Smooth muscle cell (in vitro differentiated cells): ENCODE measurements around the gene MS4A6E. TPM values are rescaled to one million over a fixed set of nuclear protein-coding genes. Genes with fewer than 3 reads are reported as not detected.

ENCODE experiments used
- DNase-seq: peaks from one replicate; lab custom pipeline; 2025; ENCODE audit not compliant: unreplicated experiment; lab: John Stamatoyannopoulos, UW
- H2AFZ ChIP-seq: fragments of 200-600 bp; sonication (generic); 2 replicates; pipeline ENCODE4 v1.6.0; 2016; ENCODE audit warnings: antibody characterized with exemption, low read depth, mild to moderate bottlenecking
- H3F3A ChIP-seq: fragments of 200-600 bp; sonication (generic); 2 replicates; pipeline ENCODE4 v1.6.0; 2017; ENCODE audit warnings: antibody characterized with exemption, low read depth
- H3K27ac ChIP-seq: fragments of 200-600 bp; sonication (generic); 2 replicates; pipeline ENCODE4 v1.5.1; 2016; ENCODE audit warnings: low read depth, mild to moderate bottlenecking
- H3K27me3 ChIP-seq: fragments of 200-600 bp; sonication (generic); 2 replicates; pipeline ENCODE4 v1.6.1; 2016; ENCODE audit warnings: low read depth, mild to moderate bottlenecking
- H3K36me3 ChIP-seq: fragments of 200-600 bp; sonication (generic); 2 replicates; pipeline ENCODE4 v1.5.1; 2016; ENCODE audit warnings: low read depth
- H3K4me1 ChIP-seq: fragments of 200-600 bp; sonication (generic); 2 replicates; pipeline ENCODE4 v1.5.1; 2016; ENCODE audit warnings: low read depth
- H3K4me2 ChIP-seq: fragments of 200-600 bp; sonication (generic); 2 replicates; pipeline ENCODE4 v1.6.0; 2016; ENCODE audit warnings: mild to moderate bottlenecking
- H3K4me3 ChIP-seq: fragments of 200-600 bp; sonication (generic); 2 replicates; pipeline ENCODE4 v1.5.1; 2016; ENCODE audit warnings: mild to moderate bottlenecking
- H3K79me2 ChIP-seq: fragments of 200-600 bp; sonication (generic); 2 replicates; pipeline ENCODE4 v1.6.0; 2016; ENCODE audit warnings: low read depth, mild to moderate bottlenecking
- H3K9ac ChIP-seq: fragments of 200-600 bp; sonication (generic); 2 replicates; pipeline ENCODE4 v1.6.0; 2016; ENCODE audit warnings: low read depth
- H3K9me3 ChIP-seq: fragments of 200-600 bp; sonication (generic); replicated peaks from 2 replicates; pipeline ENCODE4 v1.5.1; 2016; ENCODE audit warnings: low read depth
- H4K20me1 ChIP-seq: fragments of 200-600 bp; sonication (generic); 2 replicates; pipeline ENCODE4 v1.6.0; 2016; ENCODE audit warnings: low read depth
- CTCF ChIP-seq: fragments of 200-600 bp; sonication (generic); IDR thresholded peaks from 2 replicates; pipeline ENCODE4 v1.5.1; 2017; ENCODE audit warnings: borderline replicate concordance, mild to moderate bottlenecking, antibody characterized with exemption; ENCODE audit not compliant: insufficient read depth, poor library complexity, severe bottlenecking
- WGBS: methylation state at CpG from one replicate; pipeline ENCODE4 v1.1.7; 2016; ENCODE audit warnings: low lambda C conversion rate; 5-methylcytosine and 5-hydroxymethylcytosine counted together
- polyA plus RNA-seq: library from polyadenylated mRNA; unstranded; fragments of >200 nt; fragmentation: Nextera tagmentation; extraction: Ambion mirVana; gene quantifications from 2 replicates; pipeline ENCODE4 v1.2.1, GENCODE V29; 2016
- total RNA-seq: library from RNA; depleted of rRNA; stranded (reverse); fragments of >200 nt; gene quantifications from 2 replicates; pipeline ENCODE4 v1.2.3, GENCODE V29; 2014

Gene MS4A6E
- total and polyA plus RNA-seq, 2 experiments from 2014 or later = not detected

- H3K79me2 ChIP-seq = no peaks in the 10 kb centered on the region
- 65% methylated on average over 3 of the region's 3 CpGs for WGBS
- no peak overlapping the region for H2AFZ ChIP-seq
- H3K4me3 ChIP-seq = no peak overlapping the region
- no peak for DNase-seq
- H3K4me1 ChIP-seq = no peaks in the 10 kb centered on the region
- H3K9me3 ChIP-seq = no peaks in the 10 kb centered on the region
- no peaks in the 10 kb centered on the region for H3F3A ChIP-seq
- H4K20me1 ChIP-seq = no peaks in the 10 kb centered on the region
- no peak for TF ChIP-seq CTCF
- no peaks in the 10 kb centered on the region for H3K27me3 ChIP-seq
- no peak overlapping the region for H3K9ac ChIP-seq
- no peaks in the 10 kb centered on the region for H3K36me3 ChIP-seq
- H3K27ac ChIP-seq = no peak overlapping the region
- no peak overlapping the region for H3K4me2 ChIP-seq
Measured at GRCh38 chr11:60376601-60377000, 49.5 kb downstream of the MS4A6E start.

GRCh38 chr11:60377401-60378136, 50.5 kb downstream of the MS4A6E start:
- no peaks in the 10 kb centered on the region for H3K9me3 ChIP-seq
- H3K27ac ChIP-seq = no peak overlapping the region
- no peak for TF ChIP-seq CTCF
- no peaks in the 10 kb centered on the region for H3K27me3 ChIP-seq
- H3F3A ChIP-seq = no peaks in the 10 kb centered on the region
- no peaks in the 10 kb centered on the region for H4K20me1 ChIP-seq
- H3K4me2 ChIP-seq = no peak overlapping the region
- H3K36me3 ChIP-seq = no peaks in the 10 kb centered on the region
- DNase-seq = no peak
- H3K4me3 ChIP-seq = no peak overlapping the region
- H3K79me2 ChIP-seq = no peaks in the 10 kb centered on the region
- H2AFZ ChIP-seq = no peak overlapping the region
- no peaks in the 10 kb centered on the region for H3K4me1 ChIP-seq
- no peak overlapping the region for H3K9ac ChIP-seq
- WGBS = 77% methylated on average over 2 of the region's 2 CpGs

DNA sequence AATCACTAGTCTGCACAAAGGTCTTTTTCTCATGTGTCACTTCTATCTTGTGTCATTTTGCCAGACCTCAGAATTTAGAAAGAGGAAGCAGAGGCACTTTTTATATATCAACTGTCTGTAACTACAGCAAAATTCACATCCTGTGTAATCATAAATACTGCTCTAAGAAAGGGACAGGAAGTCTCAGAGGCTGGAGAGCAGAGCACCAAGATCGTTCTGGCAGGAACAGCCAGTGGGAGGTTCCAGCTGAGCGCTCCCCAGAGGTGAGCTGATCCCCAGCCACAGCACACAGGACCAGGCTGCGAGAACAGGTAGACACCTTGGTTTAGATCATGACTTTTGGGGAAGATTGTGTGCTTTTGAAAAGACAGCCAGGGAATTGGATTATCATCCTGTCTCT, 51.3 kb downstream of the MS4A6E start, which contains the start of gene MS4A7:
MS4A7 (plus strand) TSS at position 179 of the 400 bp plus-strand sequence. CDS start 4,610 bp downstream, outside the sequence.
- Histone ChIP-seq H3K4me2 (no peak within 1 kb of the TSS), H3K9me3 (no peaks in the 10 kb centered on the region), H3F3A (no peaks in the 10 kb centered on the region), H3K4me1 (no peaks in the 10 kb centered on the region), H3K79me2 (no peaks in the 10 kb centered on the region), H3K4me3 (no peak within 1 kb of the TSS), H3K9ac (no peak within 1 kb of the TSS), H3K36me3 (no peaks in the 10 kb centered on the region), H3K27ac (no peak within 1 kb of the TSS), H3K27me3 (no peaks in the 10 kb centered on the region), H4K20me1 (no peaks in the 10 kb centered on the region), H2AFZ (no peak within 1 kb of the TSS)
- no peak for DNase-seq
- TF ChIP-seq CTCF = no peak
- WGBS = 72% methylated on average over 3 of the region's 3 CpGs
